Aorta (tissue), 5 donors: ENCODE results near the gene PDS5A. TPM values are rescaled to one million over a fixed set of nuclear protein-coding genes. Genes with fewer than 3 reads are reported as not detected.
"Not testable (repeated sequence)": the region's sequence is repeated elsewhere in the genome, so short reads cannot be mapped to it uniquely, and the experiment has no call there.

Experiments
- ATAC-seq: fragments of 200-7000 bp; cut with Tn5 transposase; one replicate; pipeline ENCODE4 v1.9.1; 2022; ENCODE audit warnings: moderate library complexity; ENCODE audit not compliant: low FRiP score
- DNase-seq, 2 donors: peaks; one replicate each; pipeline ENCODE4 v3.0.0-alpha.2; 2020
- H3K27ac ChIP-seq, 2 donors: one replicate each; pipeline ENCODE4 v1.5.1; 2013; ENCODE audit warnings: low read length in 2 of 2, mild to moderate bottlenecking in 2 of 2, moderate library complexity in 2 of 2, control low read depth in 1 of 2, inconsistent platforms in 1 of 2, low read depth in 1 of 2
- H3K27me3 ChIP-seq, 2 donors: one replicate each; pipeline ENCODE4 v1.6.1; 2013; ENCODE audit warnings: control low read depth in 1 of 2, low read length in 1 of 2, mild to moderate bottlenecking in 1 of 2, moderate library complexity in 1 of 2; ENCODE audit not compliant: insufficient read depth in 2 of 2, control insufficient read depth in 1 of 2
- H3K36me3 ChIP-seq, 2 donors: one replicate each; pipeline ENCODE4 v1.6.1; 2013; ENCODE audit warnings: control low read depth in 1 of 2, low read length in 1 of 2, mild to moderate bottlenecking in 1 of 2; ENCODE audit not compliant: insufficient read depth in 2 of 2, control insufficient read depth in 1 of 2
- H3K4me1 ChIP-seq, 2 donors: one replicate each; pipeline ENCODE4 v1.6.1; 2013; ENCODE audit warnings: low read length in 2 of 2, control low read depth in 1 of 2, mild to moderate bottlenecking in 1 of 2, moderate library complexity in 1 of 2; ENCODE audit not compliant: insufficient read depth in 2 of 2, control insufficient read depth in 1 of 2
- H3K4me3 ChIP-seq, 2 donors: one replicate each; pipeline ENCODE4 v1.5.1; 2013; ENCODE audit warnings: low read length in 2 of 2, control low read depth in 1 of 2, mild to moderate bottlenecking in 1 of 2
- H3K9me3 ChIP-seq: one replicate; pipeline ENCODE4 v1.6.1; 2013; ENCODE audit warnings: mild to moderate bottlenecking, low read length; ENCODE audit not compliant: control insufficient read depth
- WGBS, 2 donors: extraction: QIAGEN DNeasy Blood & Tissue Kit; methylation state at CpG; one replicate each; pipeline ENCODE4 v1.1.7; 2013; 5-methylcytosine and 5-hydroxymethylcytosine counted together
- intact Hi-C, 2 donors: fragments of 100-400 bp; cut with DNase I; formaldehyde crosslinking; loops; one replicate each; pipeline versions ENCODE4 v1.14.2 to v1.15.0; 2022
- polyA plus RNA-seq, 2 donors: library from polyadenylated mRNA; stranded (reverse); fragments of 200-250 nt; gene quantifications; one replicate each; pipeline ENCODE4 v1.2.3, GENCODE V29; 2013
- total RNA-seq, 2 donors: library from RNA; stranded (reverse); fragmentation: NEBNext Ultra II Directional; extraction: Animal tissue kit (Norgen Biotek cat#: 25700); gene quantifications; one replicate each; pipeline ENCODE4 v1.2.1, GENCODE V29; 2021
- donor health status: healthy with polysubstance abuse.
- donor health status: Bipolar disorder and iron deficiency.
- donor health status: DM: no; HTN: no; CAD: no.
- donor health status: DM: no; HTN: no; CAD: no.
- donor health status: DM: yes; HTN: yes; CAD: no.

PDS5A gene
- total and polyA plus RNA-seq, 4 donors = 13.8 to 73.3 (median 32.3) TPM

GRCh38 chr4:39792976-39793375 is 184.7 kb downstream of the PDS5A start:
- H3K4me1 ChIP-seq, H3K27me3 ChIP-seq, H3K9me3 ChIP-seq, H3K27ac ChIP-seq, ATAC-seq, H3K36me3 ChIP-seq, intact Hi-C loops, H3K4me3 ChIP-seq, DNase-seq: not testable (repeated sequence)
- 95% methylated on average over 13 of the region's 13 CpGs for WGBS, 2 donors

- no peaks in the 10 kb centered on the region for H3K27me3 ChIP-seq
- DNase-seq (no peak), ATAC-seq (no peak)
- H3K27ac ChIP-seq = no peak overlapping the region
- no peaks in the 10 kb centered on the region for H3K4me1 ChIP-seq
- 91 to 93% methylated on average over 3 of the region's 3 CpGs for WGBS, 2 donors
- no peak overlapping the region for H3K4me3 ChIP-seq
- H3K36me3 ChIP-seq = no peaks in the 10 kb centered on the region
- H3K9me3 ChIP-seq = no peaks in the 10 kb centered on the region
- intact Hi-C loops = no loop called here
Measured at GRCh38 chr4:39792529-39792928, 185.2 kb downstream of the PDS5A start.

GRCh38 chr4:39792128-39792527 is 185.6 kb downstream of the PDS5A start:
- Histone ChIP-seq H3K9me3 (no peaks in the 10 kb centered on the region), H3K4me1 (no peaks in the 10 kb centered on the region), H3K36me3 (no peaks in the 10 kb centered on the region), H3K4me3 (no peak overlapping the region), H3K27me3 (no peaks in the 10 kb centered on the region), H3K27ac (no peak overlapping the region)
- intact Hi-C loops = no loop called here
- DNase-seq (no peak), ATAC-seq (no peak)
- 92 to 96% methylated on average over 5 of the region's 5 CpGs for WGBS, 2 donors

- 85 to 86% methylated on average over 4 of the region's 4 CpGs for WGBS, 2 donors
- no peak for DNase-seq
- ATAC-seq = no peak
- Histone ChIP-seq H3K27me3 (no peaks in the 10 kb centered on the region), H3K27ac (no peak overlapping the region), H3K9me3 (no peaks in the 10 kb centered on the region), H3K4me1 (no peaks in the 10 kb centered on the region), H3K4me3 (no peak overlapping the region), H3K36me3 (no peaks in the 10 kb centered on the region)
- intact Hi-C loops = no loop called here
Measured at GRCh38 chr4:39786838-39787237, 190.9 kb downstream of the PDS5A start.

GRCh38 chr4:39785083-39785482 is 192.6 kb downstream of the PDS5A start:
- no peak for ATAC-seq
- Histone ChIP-seq H3K27me3 (no peaks in the 10 kb centered on the region), H3K4me1 (no peaks in the 10 kb centered on the region), H3K36me3 (no peaks in the 10 kb centered on the region), H3K27ac (no peak overlapping the region), H3K9me3 (no peaks in the 10 kb centered on the region), H3K4me3 (no peak overlapping the region)
- WGBS, 2 donors = 61 to 81% methylated on average over 1 of the region's 1 CpG
- intact Hi-C loops = no loop called here
- no peak for DNase-seq

GRCh38 chr4:39781988-39782387 is 195.7 kb downstream of the PDS5A start:
- H3K27ac ChIP-seq, intact Hi-C loops, H3K9me3 ChIP-seq, H3K27me3 ChIP-seq, H3K4me3 ChIP-seq, ATAC-seq, H3K4me1 ChIP-seq, H3K36me3 ChIP-seq, DNase-seq: not testable (repeated sequence)
- WGBS, 2 donors = 85 to 89% methylated on average over 2 of the region's 2 CpGs

Other genes starting within 250 kb of the PDS5A start
- gene N4BP2, start 78.9 kb upstream of the PDS5A start, total RNA-seq = 1 to 10 TPM; 7.0 to 7.2 TPM
- 1 to 10 TPM; 1.8 to 2.2 TPM for gene N4BP2, start 78.9 kb upstream of the PDS5A start, polyA plus RNA-seq
- gene RHOH, start 219.1 kb upstream of the PDS5A start, total RNA-seq = 1 to 10 TPM; 3.3 to 4.1 TPM
- gene RHOH, start 219.1 kb upstream of the PDS5A start, polyA plus RNA-seq = 1 to 10 TPM in 1 of 2 donors, under 1 TPM in 1; 0.74 to 3.3 TPM